Hematopoietic multipotent progenitor cell treated with erythropoietin and hydrocortisone succinate and interleukin-3 and kit ligand, for 8 days (in vitro differentiated cells): ENCODE measurements around the gene CNN3.

Experiments used
- DNase-seq: peaks from one replicate; pipeline ENCODE4 v3.0.0-alpha.2; 2015

Gene CNN3

GRCh38 chr1:94854458-94855306 lies 72.2 kb downstream of the CNN3 start:
- peak; percentile 91 for DNase-seq

- no peak for DNase-seq
Measured at GRCh38 chr1:94852788-94853187, 74.1 kb downstream of the CNN3 start.

GRCh38 chr1:94851571-94851970 lies 75.3 kb downstream of the CNN3 start:
- DNase-seq, result no peak
